ENCODE data around the gene OR7C1. TPM values are rescaled to one million over a fixed set of nuclear protein-coding genes. Genes with fewer than 3 reads are reported as not detected.
A peak's percentile ranks its signal among the peaks of the same experiment; 100 is the strongest.
"Not testable (repeated sequence)": the region's sequence is repeated elsewhere in the genome, so short reads cannot be mapped to it uniquely, and the experiment has no call there.

Gene OR7C1
- total RNA-seq, 6 experiments from 2014 or later: not detected

DNA sequence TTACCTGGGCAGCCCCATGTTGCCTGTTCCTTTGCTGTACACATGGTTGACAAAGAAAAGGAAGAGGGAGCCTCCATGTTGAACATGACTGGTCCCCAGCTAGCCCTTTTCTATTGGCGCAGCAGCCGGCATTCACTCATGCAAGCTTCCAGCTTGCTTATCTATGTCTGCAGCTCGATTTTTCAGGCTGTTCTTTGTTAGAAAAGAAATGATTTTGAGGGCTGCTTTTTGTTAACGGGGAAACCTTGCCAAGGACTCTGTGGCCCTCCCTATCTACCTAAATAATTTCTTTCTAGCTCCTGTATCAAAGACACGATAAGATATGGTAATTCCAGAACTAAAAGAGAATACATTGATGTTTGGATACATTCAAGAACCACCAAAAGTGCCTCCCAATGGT is 36.2 kb downstream of the OR7C1 start:
- TF ChIP-seq, protein P1, sequence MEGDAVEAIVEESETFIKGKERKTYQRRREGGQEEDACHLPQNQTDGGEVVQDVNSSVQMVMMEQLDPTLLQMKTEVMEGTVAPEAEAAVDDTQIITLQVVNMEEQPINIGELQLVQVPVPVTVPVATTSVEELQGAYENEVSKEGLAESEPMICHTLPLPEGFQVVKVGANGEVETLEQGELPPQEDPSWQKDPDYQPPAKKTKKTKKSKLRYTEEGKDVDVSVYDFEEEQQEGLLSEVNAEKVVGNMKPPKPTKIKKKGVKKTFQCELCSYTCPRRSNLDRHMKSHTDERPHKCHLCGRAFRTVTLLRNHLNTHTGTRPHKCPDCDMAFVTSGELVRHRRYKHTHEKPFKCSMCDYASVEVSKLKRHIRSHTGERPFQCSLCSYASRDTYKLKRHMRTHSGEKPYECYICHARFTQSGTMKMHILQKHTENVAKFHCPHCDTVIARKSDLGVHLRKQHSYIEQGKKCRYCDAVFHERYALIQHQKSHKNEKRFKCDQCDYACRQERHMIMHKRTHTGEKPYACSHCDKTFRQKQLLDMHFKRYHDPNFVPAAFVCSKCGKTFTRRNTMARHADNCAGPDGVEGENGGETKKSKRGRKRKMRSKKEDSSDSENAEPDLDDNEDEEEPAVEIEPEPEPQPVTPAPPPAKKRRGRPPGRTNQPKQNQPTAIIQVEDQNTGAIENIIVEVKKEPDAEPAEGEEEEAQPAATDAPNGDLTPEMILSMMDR (IDR thresholded peaks at IDR 0.05): no peak
- H3K9me3 Mint-ChIP-seq: peaks cover 10% of the 10 kb centered on the region; the same call in 1 of the 2 replicates
- H3K4me3 Mint-ChIP-seq: no peak overlapping the region
- no peak for DNase-seq
- no peaks in the 10 kb centered on the region; the same call in 1 of the 2 replicates for H3K4me1 Mint-ChIP-seq (ENCODE audit: low read depth)
- no peak overlapping the region for H3K27ac Mint-ChIP-seq
- peaks cover 4% of the 10 kb centered on the region; the same call in 1 of the 2 replicates for H3K36me3 Mint-ChIP-seq (ENCODE audit: low read depth)
- H3K27me3 Mint-ChIP-seq (ENCODE audit: insufficient read depth): peaks cover 2% of the 10 kb centered on the region; the same call in 1 of the 2 replicates

DNA sequence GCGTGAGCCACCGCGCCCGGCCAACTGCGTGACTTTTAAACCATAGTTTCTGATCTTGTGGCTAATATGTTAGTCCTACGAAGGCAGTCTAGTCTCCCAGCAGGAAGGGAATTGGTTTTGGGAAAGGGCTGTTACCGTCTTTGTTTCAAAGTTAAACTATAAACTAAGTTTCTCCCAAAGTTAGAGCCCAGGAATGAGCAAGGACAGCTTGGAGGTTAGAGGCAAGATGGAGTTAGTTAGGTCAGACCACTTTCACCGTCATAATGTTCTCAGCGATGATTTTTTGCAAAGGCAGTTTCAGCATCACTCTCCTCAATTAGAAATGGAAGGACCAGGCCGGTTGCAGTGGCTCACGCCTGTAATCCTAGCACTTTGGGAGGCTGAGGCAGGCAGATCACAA is 39.0 kb downstream of the OR7C1 start:
- Mint-ChIP-seq H3K27me3 (ENCODE audit: insufficient read depth) (peaks cover 2% of the 10 kb centered on the region; the same call in 1 of the 2 replicates), H3K27ac (no peak overlapping the region), H3K4me1 (ENCODE audit: low read depth) (no peaks in the 10 kb centered on the region; the same call in 1 of the 2 replicates), H3K9me3 (peaks cover 10% of the 10 kb centered on the region; the same call in 1 of the 2 replicates), H3K36me3 (ENCODE audit: low read depth) (no peaks in the 10 kb centered on the region), H3K4me3 (no peak overlapping the region)
- TF ChIP-seq, protein P1 (IDR thresholded peaks at IDR 0.05): no peak
- no peak for DNase-seq

DNA sequence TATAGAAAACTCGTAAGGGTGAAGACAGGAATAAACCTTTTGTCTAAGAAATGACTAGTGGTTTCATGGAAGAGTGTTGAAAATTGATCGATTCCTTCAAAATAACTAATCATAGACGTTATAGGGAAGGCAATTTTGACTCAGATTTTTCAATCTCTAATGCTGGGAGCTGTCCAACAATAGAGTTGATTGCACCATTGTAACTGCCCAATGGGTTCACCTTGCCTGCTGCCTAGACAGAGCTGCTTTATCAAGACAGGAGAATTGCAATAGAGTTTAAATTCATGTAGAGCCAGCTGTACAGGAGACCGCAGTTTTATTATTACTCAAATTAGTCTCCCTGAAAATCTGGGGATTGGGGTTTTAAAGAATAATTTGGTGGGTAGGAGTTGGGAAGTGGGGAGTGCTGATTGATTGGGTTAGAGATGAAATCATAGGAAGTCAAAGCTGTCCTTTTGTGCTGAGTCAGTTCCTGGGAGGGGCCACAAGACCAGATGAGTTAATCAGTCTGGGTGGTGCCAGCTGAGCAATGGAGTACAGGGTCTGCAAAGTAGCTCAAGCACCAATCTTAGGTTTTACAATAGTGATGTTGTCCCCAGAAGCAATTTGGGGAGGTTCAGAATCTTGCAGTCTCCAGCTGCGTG is 39.8 kb downstream of the OR7C1 start:
- no peaks in the 10 kb centered on the region; the same call in 1 of the 2 replicates for H3K27me3 Mint-ChIP-seq (ENCODE audit: insufficient read depth)
- no peaks in the 10 kb centered on the region for H3K36me3 Mint-ChIP-seq (ENCODE audit: low read depth)
- peaks cover 10% of the 10 kb centered on the region; the same call in 1 of the 2 replicates for H3K9me3 Mint-ChIP-seq
- H3K4me3 Mint-ChIP-seq: no peak overlapping the region
- TF ChIP-seq, protein P1 (IDR thresholded peaks at IDR 0.05): no peak
- H3K4me1 Mint-ChIP-seq (ENCODE audit: low read depth): no peaks in the 10 kb centered on the region; the same call in 1 of the 2 replicates
- DNase-seq: no peak
- no peak overlapping the region for H3K27ac Mint-ChIP-seq

DNA sequence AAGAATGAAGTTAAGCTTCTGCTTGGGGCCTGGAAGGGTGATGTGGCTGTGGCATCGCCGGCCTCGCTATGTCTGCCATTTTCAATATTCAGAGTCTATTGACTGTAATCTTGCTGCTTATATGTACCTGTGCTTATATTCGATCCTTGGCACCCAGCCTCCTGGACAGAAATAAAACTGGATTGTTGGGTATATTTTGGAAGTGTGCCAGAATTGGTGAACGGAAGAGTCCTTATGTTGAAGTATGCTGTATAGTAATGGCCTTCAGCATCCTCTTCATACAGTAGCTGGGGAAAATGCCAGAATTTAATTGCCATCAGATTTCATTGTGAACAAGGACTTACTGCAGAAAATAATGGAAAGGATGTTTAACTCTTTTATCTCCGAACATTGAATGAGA is 42.7 kb downstream of the OR7C1 start:
- not testable (repeated sequence) for H3K27ac Mint-ChIP-seq; H3K27me3 Mint-ChIP-seq (ENCODE audit: insufficient read depth); DNase-seq; H3K4me1 Mint-ChIP-seq (ENCODE audit: low read depth); H3K36me3 Mint-ChIP-seq (ENCODE audit: low read depth); H3K9me3 Mint-ChIP-seq; H3K4me3 Mint-ChIP-seq

DNA sequence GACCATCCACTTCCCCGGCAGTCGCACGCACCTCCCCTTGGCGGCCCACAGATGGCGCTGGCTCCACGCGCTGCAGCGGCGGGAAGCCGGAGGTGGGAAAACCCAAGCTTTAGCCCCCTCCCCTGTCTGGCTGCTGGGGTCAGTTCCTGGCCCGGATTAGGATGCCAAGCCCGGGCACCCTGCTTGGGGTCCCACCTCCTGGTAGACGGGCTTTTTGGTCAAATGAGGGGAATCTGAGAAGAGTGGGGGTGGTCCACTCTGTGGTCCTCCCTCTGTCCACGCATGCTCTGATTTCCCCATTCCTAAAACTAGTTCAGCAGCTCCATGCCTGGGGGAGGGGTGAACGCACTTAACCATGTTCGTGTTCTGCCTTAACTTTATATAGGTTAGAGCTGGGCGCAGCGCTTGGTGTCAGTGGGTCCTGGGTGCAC is 48.5 kb downstream of the OR7C1 start:
- Mint-ChIP-seq H3K9me3 (peaks cover 4% of the 10 kb centered on the region; the same call in 1 of the 2 replicates), H3K4me3 (no peak overlapping the region), H3K36me3 (ENCODE audit: low read depth) (no peaks in the 10 kb centered on the region), H3K27me3 (ENCODE audit: insufficient read depth) (peaks cover 4% of the 10 kb centered on the region), H3K4me1 (ENCODE audit: low read depth) (peaks cover 12% of the 10 kb centered on the region; the same call in 1 of the 2 replicates), H3K27ac (no peak overlapping the region)
- TF ChIP-seq, protein P1 (IDR thresholded peaks at IDR 0.05): peak; percentile 70
- no peak for DNase-seq

DNA sequence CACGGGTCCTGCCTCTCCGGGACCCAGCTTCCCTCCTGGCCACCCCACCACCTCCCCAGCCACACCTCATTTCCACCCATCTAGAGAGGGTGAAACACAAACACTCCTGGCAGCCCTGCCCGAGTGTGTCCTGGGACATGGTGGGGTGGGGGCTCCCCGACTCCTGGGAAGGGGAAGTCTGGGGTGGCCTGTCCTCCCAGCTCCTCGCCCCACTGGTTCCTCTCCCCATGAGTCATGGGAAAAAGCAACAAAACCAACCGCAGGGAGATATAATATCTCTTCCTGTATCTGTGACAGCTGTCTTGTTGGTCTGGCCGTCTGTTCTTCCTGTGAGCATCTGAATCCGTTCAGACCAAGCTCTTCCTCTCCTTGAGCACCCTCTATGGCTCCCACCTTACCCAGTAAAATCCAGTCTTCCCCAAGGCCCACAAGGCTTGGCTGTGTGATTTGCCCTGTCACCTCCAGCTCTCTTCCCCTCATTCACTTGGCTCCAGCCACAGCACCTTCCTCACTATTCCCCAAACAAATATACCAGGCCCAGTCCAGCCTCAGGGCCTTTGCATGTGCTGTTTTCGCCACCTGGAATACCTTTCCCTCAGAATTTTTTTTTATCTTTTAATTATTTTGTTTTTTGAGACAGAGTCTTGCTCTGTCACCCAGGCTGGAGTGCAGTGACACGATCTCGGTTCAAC is 49.7 kb downstream of the OR7C1 start:
- not testable (repeated sequence) for H3K27ac Mint-ChIP-seq; H3K36me3 Mint-ChIP-seq (ENCODE audit: low read depth); DNase-seq; H3K27me3 Mint-ChIP-seq (ENCODE audit: insufficient read depth); H3K4me3 Mint-ChIP-seq; H3K9me3 Mint-ChIP-seq
- peaks cover 12% of the 10 kb centered on the region; the same call in 1 of the 2 replicates for H3K4me1 Mint-ChIP-seq (ENCODE audit: low read depth)

DNA sequence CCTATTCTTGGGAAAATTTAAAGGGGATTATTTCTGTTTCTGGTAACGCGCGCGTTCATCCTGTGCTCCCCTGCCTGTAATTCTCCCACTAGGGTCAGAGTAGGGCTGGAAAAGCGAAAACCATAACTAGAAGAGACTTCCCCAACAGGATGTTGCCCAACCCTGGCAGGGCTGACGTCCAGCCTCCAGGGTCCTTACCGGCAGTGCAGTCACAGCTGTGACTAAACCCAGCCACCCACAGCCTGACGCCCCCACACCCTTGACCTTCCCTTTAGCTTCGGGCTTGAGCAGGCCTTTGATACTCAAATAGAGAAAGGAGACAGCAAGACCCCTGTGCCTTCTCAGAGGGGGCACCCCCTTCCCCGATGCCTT is 50.3 kb downstream of the OR7C1 start:
- H3K27ac Mint-ChIP-seq; H3K36me3 Mint-ChIP-seq (ENCODE audit: low read depth); H3K27me3 Mint-ChIP-seq (ENCODE audit: insufficient read depth); DNase-seq; H3K9me3 Mint-ChIP-seq: not testable (repeated sequence)
- Mint-ChIP-seq H3K4me3 (peak overlapping the region; percentile 50; the same call in 1 of the 2 replicates), H3K4me1 (ENCODE audit: low read depth) (peaks cover 12% of the 10 kb centered on the region; the same call in 1 of the 2 replicates)

DNA sequence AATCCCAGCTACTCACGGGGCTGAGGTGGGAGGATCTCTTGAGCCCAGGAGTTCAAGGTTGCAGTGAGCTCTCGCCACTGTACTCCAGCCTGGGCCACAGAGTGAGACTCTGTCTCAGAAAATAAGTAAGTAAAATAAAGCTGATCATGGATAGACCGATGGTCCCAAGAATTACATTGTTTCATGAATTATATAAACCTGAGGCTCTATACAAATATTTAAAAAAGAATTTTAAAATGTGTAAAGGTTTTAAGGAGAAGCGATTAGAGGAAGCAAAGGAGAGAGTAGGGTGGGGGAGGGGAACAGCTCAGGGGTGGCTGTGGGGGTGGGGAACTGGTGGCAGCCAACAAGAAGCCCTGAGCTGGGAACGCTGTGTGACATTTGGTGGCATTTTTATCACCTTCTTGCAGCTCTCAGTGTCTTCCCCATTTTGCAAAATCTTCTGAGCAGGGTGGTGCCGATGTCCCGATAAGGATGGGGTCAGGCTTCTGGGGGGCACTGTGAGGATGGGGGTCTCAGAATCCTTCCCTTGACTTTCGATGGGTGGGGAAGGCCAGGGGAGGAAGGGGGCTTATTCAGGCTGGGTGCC is 51.5 kb downstream of the OR7C1 start:
- H3K4me3 Mint-ChIP-seq; DNase-seq; H3K36me3 Mint-ChIP-seq (ENCODE audit: low read depth); H3K9me3 Mint-ChIP-seq; H3K27me3 Mint-ChIP-seq (ENCODE audit: insufficient read depth); H3K27ac Mint-ChIP-seq: not testable (repeated sequence)
- H3K4me1 Mint-ChIP-seq (ENCODE audit: low read depth): peaks cover 12% of the 10 kb centered on the region; the same call in 1 of the 2 replicates
